HG02943 (cell line): ENCODE results near the gene SMAD3.
"Not testable (repeated sequence)": the region's sequence is repeated elsewhere in the genome, so short reads cannot be mapped to it uniquely, and the experiment has no call there.

Experiments
- ATAC-seq: cut with Tn5 transposase; IDR thresholded peaks from one replicate; pipeline ENCODE4 v1.9.1; 2021; ENCODE audit warnings: mild to moderate bottlenecking, low read depth, moderate library complexity; ENCODE audit not compliant: unreplicated experiment

Gene SMAD3

DNA sequence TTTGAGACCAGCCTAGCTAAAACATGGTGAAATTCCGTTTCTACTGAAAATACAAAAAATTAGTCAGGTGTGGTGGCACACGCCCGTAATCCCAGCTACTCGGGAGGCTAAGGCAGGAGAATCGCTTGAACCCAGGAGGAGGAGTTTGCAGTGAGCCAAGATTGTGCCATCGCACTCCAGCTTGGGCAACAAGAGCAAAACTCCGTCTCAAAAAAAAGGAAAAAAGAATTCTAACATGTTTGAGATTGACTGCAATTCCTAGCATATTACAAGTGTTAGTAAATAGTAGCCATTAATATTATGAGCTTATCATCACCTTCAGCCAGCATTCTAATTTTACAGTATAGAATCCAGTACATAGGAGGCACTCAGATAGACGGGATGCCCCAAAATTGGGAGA is 57.9 kb downstream of the SMAD3 start:
- ATAC-seq, result not testable (repeated sequence)

DNA sequence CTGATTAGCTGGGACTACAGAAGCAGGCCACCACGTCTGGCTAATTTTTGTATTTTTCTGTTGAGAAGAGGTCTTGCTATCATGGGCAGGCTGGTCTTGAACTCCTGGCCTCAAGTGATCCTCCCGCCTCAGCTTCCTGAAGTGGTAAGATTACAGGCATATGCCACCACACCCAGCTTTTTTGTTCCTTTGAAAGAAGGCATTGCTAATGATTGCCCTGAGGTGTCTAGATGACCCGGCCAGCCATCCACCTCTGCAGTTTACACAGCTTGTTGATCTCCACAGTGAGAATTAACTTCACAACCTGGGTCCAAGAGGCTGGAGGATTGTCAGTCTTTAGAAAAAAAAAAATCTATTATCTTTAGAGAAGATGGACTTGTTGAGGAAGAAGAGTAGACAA is 58.7 kb downstream of the SMAD3 start:
- ATAC-seq, result no peak

DNA sequence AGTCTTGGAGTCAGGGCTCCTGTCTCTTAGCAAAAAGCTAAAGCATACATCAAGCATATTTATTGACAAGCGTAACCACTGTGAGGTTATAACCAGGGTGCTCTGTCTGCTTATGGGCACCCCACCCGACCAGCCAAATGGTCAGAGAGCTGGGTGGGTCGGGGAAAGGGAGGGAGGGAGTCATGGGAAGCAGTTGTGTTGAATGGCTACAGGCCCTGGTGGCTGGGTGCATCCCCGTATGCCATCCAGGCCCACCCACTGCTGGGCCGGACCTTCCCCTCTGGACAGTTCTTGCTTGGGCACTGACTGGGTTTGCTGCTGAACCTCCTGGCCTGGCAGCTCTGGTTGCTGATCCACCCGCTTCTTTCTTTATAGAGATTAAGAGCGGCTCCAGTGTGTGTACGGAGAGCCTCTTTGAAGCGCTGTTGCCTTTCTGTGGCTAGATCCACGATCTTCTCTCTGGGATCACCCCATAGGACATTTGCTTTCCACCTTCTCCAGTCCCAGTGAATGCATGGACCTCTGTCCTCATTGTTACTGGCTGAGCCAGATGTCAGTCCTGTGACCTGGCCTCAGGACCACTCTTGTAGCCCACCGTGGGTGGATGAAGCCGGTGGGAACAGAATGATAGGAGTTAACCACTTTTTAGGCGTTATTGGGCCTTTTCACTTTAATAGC is 59.6 kb downstream of the SMAD3 start:
- no peak for ATAC-seq

DNA sequence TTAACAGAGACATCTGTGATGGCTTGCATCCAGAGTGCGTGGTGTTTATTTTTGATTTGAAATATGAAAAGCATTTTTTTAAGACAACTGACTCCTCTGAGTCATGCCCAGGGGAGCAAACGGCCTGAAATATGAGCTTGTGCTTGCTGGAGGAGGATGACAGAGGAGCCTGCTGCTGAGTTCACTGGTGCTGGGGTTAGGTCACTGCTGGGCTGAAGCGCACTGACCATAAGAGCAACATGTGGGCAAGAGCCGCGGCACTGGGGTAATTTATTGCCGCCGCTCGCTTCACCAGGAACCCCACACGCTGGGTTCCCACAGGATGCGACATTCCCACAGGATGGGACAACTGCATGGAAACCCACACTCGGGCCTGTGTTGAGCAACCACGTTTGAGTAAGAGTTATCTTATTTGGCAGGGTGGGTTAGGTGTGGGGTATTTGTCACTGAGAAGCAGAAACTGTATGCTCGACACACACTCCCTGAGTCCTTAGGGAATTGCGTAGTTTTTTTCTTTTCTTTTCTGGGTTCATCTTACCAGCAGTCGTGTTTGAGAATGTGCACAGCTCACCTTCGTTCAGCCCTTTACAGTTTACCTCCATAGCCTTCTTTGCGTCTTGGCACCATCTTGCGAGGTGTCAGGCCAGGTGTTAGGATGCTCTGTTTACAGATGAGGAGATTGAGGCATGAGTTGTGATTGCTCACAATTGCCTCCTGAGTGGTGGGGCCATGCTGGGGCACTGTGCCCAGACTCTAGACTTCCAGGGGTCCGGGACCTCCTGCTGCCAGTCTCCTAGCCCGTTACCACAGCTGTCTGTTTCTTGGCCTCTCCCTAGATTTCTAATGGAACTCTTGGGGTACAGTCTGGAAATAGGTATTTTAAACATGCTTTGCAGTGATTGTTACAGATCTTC is 60.4 kb downstream of the SMAD3 start:
- ATAC-seq, result no peak

DNA sequence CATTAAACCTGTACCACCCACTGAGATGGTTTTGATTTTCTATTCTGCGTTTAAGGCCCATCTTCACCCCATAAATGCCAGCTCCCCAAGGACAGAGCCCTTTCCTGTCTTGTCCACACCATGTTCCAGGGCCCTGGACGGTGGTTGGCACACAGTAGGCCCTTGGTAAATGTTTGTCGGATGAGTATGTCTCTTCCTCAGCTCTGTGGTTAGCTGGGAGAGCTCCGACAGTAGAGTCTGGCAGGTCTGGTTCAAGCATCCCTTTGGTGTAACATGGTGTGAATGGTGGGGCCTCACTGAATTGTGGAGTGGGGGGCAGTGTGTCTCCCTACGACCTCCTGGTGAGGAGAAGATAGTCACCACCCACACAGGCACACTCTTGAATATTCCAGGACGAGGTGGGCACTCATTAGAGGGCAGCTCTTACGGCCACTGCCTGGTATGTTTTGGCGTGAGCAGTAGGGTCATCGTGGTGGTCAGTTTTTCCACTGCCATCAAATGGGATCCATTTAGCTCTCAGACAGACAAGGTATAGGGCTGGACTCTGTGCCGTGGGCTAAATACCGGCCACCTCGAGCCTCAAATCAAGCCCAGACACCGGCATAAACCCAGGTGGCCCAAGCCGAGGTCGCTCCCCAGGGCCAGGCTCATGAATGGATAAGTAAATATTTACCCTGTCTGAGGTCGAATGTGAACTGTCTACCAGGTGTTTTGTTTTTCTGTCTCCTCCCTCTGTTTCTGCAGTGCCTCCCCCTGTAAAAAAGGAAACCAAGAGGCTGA is 61.3 kb downstream of the SMAD3 start:
- no peak for ATAC-seq

DNA sequence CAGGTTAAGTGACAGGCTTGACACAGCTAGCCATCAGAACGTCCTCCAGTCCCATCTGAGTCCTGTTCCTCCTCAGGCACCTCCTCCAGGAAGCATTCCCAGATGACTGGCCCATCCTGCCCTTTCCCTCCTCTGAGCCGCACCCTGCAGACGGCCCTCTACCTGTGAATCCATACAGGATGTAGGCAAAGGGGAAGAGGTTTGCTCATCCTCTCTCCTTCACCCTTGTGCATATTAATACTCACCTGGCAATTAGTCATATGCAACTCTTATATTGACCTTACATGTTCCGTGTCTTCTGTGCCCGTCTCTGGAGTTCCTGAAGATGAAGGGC is 61.9 kb downstream of the SMAD3 start:
- no peak for ATAC-seq

DNA sequence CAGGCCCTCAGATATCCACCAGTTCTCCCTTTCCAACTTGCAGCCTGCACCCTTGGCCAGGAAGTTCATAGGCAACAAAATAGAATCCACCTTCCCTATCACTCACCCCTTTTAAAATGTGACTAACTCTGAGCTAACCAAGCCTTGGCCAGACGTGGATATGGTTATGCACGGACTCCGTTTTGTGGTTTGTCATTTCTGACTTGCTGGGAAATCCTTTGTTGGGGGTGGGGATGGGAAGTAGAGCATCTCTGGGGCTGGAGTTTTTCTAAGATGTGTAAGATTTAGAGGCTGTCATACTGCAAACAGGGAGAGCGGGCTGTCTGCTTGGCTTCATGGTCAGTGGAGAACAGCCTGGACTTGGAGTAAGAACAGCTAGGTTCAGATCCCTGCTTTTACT is 62.6 kb downstream of the SMAD3 start:
- ATAC-seq, result no peak

DNA sequence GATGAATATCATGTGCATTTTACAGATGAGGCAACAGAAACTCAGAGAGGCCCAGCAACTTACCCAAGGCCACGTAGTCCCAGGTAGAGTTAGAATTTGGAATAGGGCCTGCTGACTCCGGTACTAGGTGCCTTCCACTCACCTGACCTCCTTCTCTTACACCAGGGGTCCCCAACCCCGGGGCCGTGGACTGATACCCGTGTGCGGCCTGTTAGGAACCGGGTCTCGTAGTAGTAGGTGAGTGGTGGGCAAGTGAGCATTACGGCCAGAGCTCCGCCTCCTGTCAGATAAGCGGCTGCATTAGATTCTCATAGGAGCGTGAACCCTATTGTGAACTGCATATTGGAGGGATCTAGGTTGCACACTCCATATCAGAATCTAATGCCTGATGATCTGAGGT is 64.8 kb downstream of the SMAD3 start:
- ATAC-seq, result no peak

DNA sequence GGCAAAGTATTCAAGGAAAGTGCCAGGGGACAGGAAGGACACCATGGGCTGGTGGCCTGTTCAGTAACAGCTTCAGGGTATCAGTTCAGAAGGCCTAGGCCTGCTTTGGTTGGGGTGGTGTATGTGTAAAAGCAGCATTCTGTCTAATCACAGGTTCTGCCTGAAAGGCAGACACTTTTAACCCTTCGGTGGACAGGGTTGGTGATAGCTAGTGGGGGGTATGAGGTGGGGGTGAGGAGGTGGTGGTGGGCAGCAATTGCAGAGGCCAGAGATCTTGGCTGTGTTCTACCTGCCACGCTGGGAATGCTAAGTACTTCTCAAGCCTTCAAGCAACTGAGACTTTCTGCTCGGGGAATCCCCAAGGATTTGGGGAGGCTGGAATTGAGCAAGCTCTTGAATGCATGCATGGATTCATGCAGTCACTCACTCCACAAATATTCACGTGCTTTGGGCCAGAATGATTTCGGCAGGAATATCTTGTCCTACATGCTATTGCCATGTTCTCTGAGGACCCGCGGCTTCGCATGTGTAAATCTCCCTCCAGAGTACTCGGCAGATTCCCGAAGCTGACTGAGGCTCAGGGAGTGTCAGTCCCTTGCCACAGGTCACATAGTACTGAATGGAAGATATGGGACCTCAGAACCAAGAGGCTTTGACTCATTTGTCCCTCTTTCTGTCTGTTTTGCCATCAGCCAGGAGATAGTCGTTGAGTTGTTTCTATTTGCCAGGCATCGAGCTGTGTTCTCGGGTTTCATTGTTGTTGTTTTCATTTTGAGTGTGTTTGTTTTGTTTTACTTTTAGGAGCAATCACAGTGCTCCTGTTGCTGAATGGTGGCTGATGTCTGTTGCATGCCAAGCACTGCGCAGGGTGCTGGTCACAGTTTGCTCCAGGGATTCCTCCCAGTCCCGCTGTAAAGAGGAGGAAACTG is 65.5 kb downstream of the SMAD3 start:
- ATAC-seq, result no peak

DNA sequence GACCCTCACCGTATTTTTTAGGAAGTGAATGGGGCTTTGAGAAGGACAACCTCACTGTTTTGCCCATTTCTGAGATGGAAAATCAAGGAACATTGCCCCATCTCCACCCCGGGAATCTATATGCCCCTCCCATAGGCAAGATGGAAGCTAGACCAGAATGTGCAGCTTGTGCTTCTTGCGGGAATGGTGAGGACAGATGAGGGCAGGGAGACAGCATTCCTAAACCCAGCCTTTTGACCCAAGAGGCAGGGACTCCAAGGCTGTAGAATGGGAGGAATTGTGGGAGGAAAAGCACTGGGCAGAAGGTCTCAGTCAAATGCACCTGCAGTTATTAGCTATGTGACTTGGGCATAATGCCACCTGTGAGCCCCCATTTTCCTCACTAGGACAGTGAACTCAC is 66.9 kb downstream of the SMAD3 start:
- no peak for ATAC-seq

DNA sequence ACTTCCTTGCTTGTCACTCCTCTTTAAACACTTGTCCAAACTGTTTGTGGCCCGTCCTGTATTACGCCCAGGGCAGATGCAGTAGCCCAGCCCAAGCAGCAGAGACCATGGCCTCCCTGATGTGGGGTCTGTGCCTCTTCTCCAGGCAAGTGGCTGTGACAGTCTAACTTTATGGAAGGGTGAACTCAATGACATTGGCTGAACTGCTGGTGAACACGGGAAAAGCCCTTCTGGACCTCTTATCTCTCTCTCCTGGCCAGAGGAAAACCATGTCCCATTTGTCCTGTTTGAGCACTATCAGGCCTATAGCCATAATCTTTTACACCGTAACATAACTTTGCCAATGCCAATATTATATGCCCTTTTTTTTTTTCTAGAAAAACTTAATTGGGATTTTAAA is 67.6 kb downstream of the SMAD3 start:
- no peak for ATAC-seq

DNA sequence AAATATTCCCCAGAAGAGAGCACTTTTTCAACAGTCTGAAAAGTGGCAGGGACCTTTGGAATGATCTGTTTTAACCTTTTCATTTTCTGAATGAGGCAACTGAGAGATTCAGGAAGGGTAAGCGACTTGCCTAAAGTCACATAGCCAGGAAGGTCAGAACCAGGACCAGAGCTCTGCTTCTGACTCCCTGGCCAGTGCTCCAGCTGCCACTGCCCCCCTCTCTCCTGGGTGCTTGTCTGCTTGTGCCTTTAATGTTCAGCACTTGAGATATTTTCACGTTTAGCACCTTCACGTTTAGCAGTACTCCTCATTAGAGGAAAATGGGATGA is 68.3 kb downstream of the SMAD3 start:
- ATAC-seq, result no peak

DNA sequence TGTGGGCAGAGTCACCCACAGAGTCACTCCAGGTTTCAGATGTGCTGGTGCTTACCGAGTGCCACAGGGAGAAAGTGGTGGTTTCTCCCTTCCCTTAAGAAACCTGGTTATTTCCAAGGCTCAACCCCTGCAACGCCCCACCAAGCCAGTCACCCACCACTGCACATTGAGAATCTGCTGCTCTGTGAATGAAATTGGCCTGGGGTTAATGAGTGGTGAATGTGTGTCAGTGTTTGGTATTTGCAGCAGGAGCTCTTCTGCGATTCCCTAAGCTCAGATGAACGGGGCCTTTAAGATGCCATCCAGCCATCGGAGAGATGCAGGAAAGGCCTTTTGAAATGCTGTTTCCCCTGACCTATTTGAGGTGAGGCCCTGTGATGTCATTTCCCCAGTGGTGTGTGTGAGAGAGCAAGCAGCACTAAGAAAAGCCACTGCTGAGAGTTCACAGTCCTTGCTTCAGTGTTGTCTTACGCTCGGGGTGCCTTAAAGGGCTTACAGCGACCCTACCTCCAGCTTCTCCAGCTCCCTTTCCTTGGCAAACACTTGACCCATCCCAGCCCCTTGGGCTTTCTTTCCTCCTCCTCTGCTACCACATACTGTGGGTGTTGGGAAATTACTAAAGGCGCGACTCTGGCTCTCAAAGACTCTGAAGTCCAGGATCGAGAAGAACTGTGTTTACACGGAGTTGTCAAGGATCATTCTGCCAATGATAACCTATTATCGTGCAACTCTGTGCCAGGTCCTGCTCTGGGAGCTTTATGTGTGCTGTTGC is 68.9 kb downstream of the SMAD3 start:
- ATAC-seq, result peak; percentile 62

DNA sequence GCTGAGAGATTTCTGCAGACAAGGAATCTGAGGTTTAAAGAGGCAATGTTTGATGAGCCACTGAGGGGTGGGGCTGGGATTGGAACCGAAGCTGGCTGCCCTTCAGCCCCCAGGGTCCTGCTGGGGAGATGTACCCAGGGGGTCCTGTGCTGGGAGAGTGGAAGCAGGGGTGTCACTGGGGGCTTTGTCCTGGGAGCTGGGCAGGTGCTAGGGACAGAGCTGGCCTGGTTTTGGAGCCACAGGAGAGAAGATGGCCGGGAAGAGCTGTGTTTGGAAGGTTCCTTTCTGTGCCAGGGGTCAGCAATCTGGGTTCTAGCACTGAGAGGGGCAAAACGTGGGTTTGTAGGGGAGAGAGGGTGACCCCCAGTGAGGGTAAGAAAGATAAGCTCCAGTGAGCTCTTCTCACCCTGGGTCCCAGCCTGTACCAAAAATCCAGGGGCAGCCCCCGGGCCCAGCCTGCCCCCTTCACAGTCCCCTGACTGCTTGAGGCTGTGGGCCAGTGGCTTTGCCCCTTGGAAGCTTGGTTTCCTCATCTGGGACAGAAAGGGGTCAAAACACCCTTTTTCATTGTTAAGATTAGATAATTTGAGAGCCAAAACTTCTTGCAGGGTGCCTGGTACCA is 69.6 kb downstream of the SMAD3 start:
- ATAC-seq, result no peak

DNA sequence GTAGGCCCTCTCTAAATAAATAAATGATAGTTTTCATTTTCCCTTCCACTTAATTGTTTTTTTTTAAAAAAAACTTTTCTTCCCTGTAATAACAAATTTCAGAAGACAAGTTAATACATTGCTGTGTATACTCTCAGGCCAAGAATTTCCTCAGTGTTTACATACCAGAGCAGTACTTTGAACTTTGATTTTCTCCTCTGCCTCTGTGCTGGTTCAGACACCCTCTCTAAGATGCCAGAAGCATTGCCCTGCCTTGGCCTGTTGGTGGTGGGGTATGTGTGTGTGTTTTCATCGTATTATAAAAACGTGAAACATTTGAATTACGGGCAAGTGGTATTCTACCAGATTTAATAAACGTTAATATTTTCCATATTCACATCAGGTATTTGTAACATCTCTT is 70.1 kb downstream of the SMAD3 start:
- ATAC-seq, result no peak

DNA sequence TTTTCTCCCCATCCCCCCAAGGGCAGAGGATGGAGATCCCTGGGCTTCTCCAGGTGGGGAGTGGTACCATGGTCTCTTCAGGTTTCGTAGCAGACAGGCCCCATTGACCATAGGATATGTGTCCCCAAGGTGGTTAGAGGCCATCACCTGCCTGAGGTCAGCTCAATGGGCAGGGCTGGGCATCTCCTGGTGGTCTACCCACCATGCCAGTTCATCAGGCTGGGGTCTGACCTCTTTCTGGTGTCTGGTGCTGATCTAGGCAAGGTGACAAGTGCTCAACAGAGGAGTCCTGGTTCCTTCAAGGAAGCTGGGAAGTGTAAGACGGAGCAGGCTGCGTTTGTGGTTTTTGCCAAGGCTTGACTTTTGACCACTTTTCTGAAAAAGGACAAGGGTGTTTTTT is 71.4 kb downstream of the SMAD3 start:
- ATAC-seq, result no peak

DNA sequence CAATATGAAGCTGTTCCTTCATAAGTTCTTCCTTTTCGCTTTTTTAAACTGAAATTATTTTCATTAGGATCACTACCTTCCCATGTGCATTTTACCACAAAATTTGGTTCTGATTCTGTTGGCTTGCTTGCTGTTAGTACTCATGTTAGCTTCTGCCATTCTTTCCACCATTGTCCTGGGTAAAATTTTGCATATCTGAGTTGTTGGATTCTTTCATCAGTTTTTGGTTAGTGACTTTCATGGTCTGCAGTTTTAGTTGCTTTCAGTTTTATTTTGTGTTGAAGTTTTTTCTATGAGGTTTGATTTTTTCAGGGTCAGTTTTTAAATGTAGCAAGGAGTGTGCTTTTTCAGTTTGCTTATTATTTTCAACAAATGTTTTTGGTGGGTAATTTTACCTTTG is 71.9 kb downstream of the SMAD3 start:
- ATAC-seq, result no peak

DNA sequence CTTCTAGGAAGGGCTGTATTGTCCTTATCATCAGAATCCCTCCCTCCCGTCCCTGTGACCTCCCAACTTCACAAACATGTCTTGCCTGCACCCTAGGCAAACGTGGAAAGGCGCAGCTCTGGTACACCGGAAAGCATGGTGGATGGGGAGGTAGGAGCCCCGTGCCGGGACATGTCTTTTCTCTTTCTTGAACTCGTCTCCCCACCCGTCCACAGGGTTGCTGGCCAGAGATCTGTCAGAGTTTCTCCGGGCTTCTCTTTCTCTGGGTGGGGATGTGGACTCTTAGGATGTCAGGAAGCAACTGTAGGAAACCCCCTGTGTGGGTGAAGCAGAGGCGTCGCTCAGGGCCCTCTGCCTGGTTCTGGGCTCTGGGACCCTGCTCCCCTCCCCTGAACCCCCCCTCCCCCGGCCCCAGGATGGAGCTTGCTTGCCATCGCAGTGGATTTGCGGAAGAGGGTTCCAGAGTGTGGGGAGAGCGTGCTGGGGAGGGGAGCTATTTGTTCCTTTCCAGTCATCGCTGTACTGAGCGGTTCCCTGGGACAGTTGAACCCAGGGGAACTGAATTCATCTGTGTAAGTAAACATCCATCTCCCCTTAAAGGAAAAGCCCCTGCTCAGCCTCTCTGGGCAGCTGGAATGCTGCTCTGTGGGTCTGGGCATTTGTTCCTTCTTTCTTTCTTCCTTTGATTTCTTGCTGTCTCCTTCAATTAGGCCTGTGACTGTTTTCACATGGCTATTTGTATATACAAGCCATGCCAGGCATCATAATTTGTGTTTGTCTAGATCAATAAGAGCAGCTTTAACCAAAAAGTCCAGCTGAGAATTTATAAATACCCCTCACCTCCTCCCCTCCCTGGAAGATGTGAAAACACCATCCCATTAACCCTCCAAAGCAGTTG is 72.8 kb downstream of the SMAD3 start:
- ATAC-seq, result no peak
